ENCODE measurements around the gene KRT80.

The KRT80 gene

GRCh38 chr12:52185400-52185967 lies 6.3 kb downstream of the KRT80 start:
- H3K9ac ChIP-seq: no peak overlapping the region
- TF ChIP-seq CTCF (IDR thresholded peaks at IDR 0.05): no peak
- no peaks in the 10 kb centered on the region for H3K27me3 ChIP-seq (ENCODE audit: control insufficient read depth, insufficient read depth, low read length)
- H3K4me1 ChIP-seq: peaks cover 8% of the 10 kb centered on the region
- no peaks in the 10 kb centered on the region for H3K79me2 ChIP-seq
- no peak overlapping the region for H3K27ac ChIP-seq
- peak overlapping the region; percentile 33 for H3K4me2 ChIP-seq (ENCODE audit: low read length)
- H2AFZ ChIP-seq: no peak overlapping the region
- no peak overlapping the region for H3K4me3 ChIP-seq (ENCODE audit: low read depth, low read length)
- H3K9me3 ChIP-seq (ENCODE audit: control insufficient read depth, low read length): no peaks in the 10 kb centered on the region
- no peaks in the 10 kb centered on the region for H3K36me3 ChIP-seq (ENCODE audit: control insufficient read depth, insufficient read depth, low read length)

DNA sequence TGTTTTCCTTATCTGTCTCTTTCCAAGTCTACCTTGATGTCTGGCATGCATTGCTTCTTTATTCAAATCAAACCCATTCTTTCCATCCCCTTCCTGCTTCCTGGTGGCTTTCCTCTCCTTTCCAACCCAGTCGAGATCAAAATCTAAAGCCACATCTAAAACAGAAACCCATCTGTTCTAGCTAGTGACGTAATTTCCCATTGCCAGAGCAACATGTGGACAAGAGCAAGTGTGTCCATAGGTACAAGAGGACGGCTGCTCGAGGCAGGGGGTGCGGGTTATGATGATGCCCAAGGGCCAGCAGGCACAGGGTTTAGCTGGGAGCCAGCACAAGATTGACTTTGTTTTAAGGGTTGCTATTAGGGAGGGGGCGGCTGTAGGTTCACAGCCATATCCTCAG lies 7.0 kb downstream of the KRT80 start:
- H3K4me2 ChIP-seq (ENCODE audit: low read length): no peak overlapping the region
- no peak overlapping the region for H3K9ac ChIP-seq
- H3K79me2 ChIP-seq: no peaks in the 10 kb centered on the region
- H3K27ac ChIP-seq: no peak overlapping the region
- H3K27me3 ChIP-seq (ENCODE audit: control insufficient read depth, insufficient read depth, low read length): no peaks in the 10 kb centered on the region
- peaks cover 8% of the 10 kb centered on the region for H3K4me1 ChIP-seq
- H3K9me3 ChIP-seq (ENCODE audit: control insufficient read depth, low read length): no peaks in the 10 kb centered on the region
- TF ChIP-seq CTCF (IDR thresholded peaks at IDR 0.05): no peak
- H3K36me3 ChIP-seq (ENCODE audit: control insufficient read depth, insufficient read depth, low read length): no peaks in the 10 kb centered on the region
- no peak overlapping the region for H3K4me3 ChIP-seq (ENCODE audit: low read depth, low read length)
- no peak overlapping the region for H2AFZ ChIP-seq

DNA sequence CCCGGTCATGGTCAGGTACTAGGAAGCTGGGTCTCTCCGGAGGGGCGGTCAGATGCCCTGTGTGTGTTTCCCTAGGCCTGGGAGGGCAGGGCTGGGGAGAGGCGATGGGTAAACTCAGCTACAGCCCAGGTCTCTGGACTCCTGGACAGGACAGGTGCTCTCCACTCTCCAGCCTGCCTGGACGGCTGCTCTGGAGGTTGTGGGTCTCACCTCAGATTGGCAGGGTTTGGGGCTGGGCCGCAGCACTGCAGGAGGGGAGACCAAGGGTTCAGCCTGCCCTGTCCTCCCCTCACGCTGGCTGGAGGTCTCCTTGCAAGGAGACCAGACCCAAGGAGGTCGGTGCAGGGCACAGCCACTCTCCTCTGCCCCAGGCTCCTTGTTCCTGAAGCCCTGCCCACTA lies 7.8 kb downstream of the KRT80 start:
- Histone ChIP-seq H3K9me3 (ENCODE audit: control insufficient read depth, low read length) (no peaks in the 10 kb centered on the region), H3K27ac (no peak overlapping the region)
- no peak for TF ChIP-seq CTCF (IDR thresholded peaks at IDR 0.05)

GRCh38 chr12:52183544-52183910 lies 8.3 kb downstream of the KRT80 start:
- Histone ChIP-seq H2AFZ (peak overlapping the region; percentile 61), H3K4me3 (ENCODE audit: low read depth, low read length) (no peak overlapping the region), H3K79me2 (no peaks in the 10 kb centered on the region), H3K4me1 (peaks cover 18% of the 10 kb centered on the region), H3K36me3 (ENCODE audit: control insufficient read depth, insufficient read depth, low read length) (no peaks in the 10 kb centered on the region), H3K27me3 (ENCODE audit: control insufficient read depth, insufficient read depth, low read length) (no peaks in the 10 kb centered on the region), H3K4me2 (ENCODE audit: low read length) (no peak overlapping the region), H3K9me3 (ENCODE audit: control insufficient read depth, low read length) (no peaks in the 10 kb centered on the region), H3K9ac (no peak overlapping the region), H3K27ac (no peak overlapping the region)
- TF ChIP-seq CTCF (IDR thresholded peaks at IDR 0.05): no peak

More for the DNA sequence above, 7.8 kb downstream of the KRT80 start:
- peaks cover 16% of the 10 kb centered on the region for H3K4me1 ChIP-seq
- no peaks in the 10 kb centered on the region for H3K79me2 ChIP-seq
- no peak overlapping the region for H3K4me2 ChIP-seq (ENCODE audit: low read length)
- H3K36me3 ChIP-seq (ENCODE audit: control insufficient read depth, insufficient read depth, low read length): no peaks in the 10 kb centered on the region
- H3K9ac ChIP-seq: no peak overlapping the region
- no peak overlapping the region for H3K4me3 ChIP-seq (ENCODE audit: low read depth, low read length)
- no peaks in the 10 kb centered on the region for H3K27me3 ChIP-seq (ENCODE audit: control insufficient read depth, insufficient read depth, low read length)
- no peak overlapping the region for H2AFZ ChIP-seq

- no peak for TF ChIP-seq CTCF (IDR thresholded peaks at IDR 0.05)
- Histone ChIP-seq H2AFZ (peak overlapping the region; percentile 61), H3K27me3 (ENCODE audit: control insufficient read depth, insufficient read depth, low read length) (no peaks in the 10 kb centered on the region), H3K9ac (no peak overlapping the region), H3K9me3 (ENCODE audit: control insufficient read depth, low read length) (no peaks in the 10 kb centered on the region), H3K4me2 (ENCODE audit: low read length) (no peak overlapping the region), H3K4me3 (ENCODE audit: low read depth, low read length) (no peak overlapping the region), H3K27ac (no peak overlapping the region), H3K79me2 (no peaks in the 10 kb centered on the region), H3K36me3 (ENCODE audit: control insufficient read depth, insufficient read depth, low read length) (no peaks in the 10 kb centered on the region), H3K4me1 (peaks cover 18% of the 10 kb centered on the region)
These were observed 8.8 kb downstream of the KRT80 start for GRCh38 chr12:52182898-52183543.

All from parathyroid adenoma (tissue), 2 donors.